NCI-H748 (cell line): ENCODE results near the gene LTA.

ENCODE experiments used
- DNase-seq: peaks from one replicate; lab custom pipeline; 2025; ENCODE audit not compliant: unreplicated experiment; lab: John Stamatoyannopoulos, UW

LTA gene

DNA sequence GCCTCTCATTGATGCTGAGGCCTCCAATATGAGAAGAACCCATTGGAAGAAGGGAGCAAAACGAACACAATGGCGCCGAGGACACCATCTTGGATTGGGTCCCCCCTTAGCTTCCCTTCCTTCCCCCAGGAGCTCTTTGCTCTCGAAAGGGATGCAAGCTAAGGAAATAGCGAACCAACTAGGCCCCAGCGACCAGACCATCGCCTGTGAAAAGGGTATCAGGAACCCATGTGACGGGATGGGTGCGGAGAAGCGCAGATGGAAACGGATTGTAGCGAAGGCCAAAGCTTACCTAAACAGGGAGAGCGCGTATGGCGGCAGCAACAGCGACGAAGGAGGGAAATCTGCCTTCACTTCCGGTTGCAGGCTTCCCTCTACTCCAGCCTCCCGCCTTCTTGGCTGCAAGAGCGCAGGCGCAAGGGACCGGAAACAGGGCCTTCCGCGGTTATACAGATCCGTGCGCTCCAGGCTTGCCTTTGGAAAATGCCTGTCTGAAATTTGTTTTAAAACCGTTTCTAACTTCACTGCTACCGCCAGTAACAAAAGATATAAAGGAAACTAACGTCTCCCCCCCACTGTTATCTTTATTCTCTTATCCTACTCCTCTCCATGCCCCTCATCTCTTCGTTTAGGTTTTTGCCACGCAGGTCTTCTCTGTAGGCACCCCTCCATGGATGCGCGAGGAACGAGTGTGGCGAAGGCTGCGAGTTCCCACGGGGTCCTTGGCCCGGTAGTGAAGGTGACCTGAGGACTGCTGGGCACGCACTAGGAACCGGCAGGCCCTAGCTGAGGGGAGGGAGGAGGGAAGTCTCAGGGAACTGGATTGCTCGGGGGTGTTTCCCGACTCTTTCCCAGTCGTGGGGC lies 30.2 kb upstream of the LTA start, which contains the start of gene DDX39B:
Gene DDX39B (minus strand): TSS at position 346 of the 864 bp plus-strand sequence. CDS start 1,471 bp downstream, outside the sequence.
- peak; percentile 99 for DNase-seq

DNA sequence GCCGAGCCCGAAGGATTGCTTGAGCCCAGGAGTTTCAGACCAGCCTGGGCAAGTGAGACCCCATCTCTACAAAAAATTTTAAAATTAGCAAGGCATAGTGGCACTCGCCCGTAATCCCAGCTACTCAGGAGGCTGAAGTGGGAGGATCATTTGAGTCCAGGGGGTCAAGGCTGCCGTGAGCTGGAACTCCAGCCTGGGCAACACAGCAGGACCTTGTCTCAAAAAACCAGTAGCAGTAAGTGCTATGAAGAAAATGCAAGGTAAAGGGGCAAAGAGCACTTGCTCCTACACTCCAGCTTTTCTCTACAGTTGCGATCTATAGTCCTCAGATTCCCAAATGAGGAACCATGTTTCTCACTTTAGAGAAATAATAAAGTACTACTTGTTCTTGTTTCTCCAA lies 28.4 kb upstream of the LTA start:
- no peak for DNase-seq

DNA sequence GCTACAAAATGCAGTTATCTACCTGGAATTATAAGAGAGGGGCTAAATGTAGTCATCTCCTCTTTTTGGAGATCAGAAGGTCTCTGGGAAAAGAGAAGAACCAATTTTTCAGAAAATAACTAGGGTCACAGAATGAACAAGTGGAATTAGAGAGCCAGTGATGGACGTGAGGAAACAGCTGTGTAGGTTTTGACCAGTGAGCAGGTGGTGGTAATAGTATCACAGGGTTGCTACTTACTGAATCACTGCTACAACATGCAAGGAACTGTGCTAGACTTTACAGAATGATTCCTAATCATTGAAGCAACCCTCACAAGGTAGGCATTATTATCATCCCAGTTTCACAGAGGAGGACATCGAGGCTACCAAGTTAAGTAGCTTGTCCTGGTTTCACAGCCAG lies 27.4 kb upstream of the LTA start:
- DNase-seq: no peak

DNA sequence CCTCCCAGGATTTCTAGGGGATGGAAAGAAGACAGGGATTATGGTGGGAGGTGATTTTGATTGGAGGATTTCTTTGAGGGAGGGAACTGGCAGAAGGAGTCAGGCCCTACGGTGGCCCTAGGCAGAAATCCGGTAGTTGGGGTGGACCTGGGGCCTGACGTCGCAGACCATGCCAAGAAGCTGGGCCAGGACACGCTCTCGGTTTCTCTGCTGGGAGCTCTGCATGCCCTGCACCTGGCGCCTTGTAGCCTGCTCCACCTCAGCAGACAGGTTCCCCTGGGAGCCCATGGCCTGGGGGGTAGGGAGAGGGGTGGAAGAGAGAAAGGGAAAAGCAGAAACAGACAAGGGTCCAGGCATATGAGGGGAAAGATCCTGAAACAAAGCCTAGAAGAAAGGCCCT lies 26.8 kb upstream of the LTA start:
- DNase-seq: no peak

DNA sequence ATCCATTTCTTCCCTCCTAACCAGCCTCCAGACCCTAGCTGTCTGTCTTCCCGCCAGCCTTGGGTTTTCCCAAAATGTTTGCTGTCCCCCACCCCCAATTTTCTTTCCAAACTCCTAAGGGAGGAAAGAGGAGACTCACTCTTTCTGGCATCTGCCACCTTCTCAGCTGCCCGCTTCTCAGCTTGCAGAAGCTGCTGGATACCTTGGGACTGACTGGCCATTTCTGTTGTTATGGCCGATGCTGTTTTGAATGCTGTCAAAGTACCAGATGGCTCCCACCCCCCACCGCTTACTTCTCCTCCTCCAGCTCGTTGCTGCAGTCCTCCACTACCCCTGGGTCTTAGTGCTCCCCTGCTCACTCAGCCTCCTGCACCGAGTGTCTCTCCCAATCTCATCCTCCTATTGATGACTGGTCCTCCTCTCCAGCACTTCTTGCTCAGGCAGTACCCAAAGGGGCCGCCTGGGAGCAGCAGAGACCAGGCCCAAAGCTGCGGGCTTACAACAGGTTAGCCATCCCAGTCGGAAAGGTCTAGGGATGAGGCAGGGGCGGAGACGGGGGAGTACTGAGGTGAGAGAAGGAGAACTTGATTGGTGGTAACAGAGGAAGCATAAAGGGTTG lies 25.6 kb upstream of the LTA start, which contains the start of gene ATP6V1G2:
Gene ATP6V1G2 (minus strand): TSS at position 270 of the 619 bp plus-strand sequence. CDS start 49 bp downstream, at position 221.
- peak; percentile 99 for DNase-seq

DNA sequence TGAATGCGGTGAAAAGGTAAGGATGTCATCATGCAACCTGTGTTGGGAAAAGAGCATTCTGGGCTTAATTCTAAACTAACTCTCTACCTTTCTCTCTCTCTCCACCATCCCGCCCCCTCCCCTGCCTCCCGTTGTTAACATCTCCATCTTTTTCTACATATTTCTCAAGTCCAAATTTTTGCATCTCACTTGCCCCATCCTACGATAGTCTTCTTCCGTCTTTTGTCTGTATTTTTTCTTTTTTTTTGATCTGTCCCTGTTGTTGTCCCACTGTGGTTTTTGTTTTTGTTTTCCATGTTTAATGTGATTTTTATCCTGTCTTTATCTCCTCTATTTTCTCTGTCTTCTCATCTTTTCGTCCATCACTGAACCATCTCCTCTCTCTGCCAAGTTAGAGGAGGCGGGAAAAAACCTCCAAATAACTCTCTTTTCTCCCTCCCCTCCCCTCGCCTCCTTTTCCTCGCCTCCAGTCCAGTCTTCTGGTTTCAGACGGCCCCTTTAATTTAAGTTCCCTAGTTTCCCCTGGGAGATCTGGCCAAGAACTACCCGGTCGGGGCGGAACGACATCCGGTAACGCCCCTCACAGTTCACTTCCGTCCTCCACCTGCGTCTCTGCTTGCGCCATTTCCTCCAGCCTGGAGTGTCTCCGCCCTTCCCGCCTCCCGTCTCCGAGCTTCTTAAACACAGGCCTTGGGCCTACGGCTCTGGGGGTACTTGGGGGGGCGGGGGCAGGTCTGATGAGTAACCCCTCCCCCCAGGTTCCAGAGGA lies 24.9 kb upstream of the LTA start, which contains the start of gene NFKBIL1:
Gene NFKBIL1 (plus strand): TSS at position 651 of the 769 bp plus-strand sequence. CDS start 87 bp downstream, at position 738.
- peak; percentile 99 for DNase-seq

DNA sequence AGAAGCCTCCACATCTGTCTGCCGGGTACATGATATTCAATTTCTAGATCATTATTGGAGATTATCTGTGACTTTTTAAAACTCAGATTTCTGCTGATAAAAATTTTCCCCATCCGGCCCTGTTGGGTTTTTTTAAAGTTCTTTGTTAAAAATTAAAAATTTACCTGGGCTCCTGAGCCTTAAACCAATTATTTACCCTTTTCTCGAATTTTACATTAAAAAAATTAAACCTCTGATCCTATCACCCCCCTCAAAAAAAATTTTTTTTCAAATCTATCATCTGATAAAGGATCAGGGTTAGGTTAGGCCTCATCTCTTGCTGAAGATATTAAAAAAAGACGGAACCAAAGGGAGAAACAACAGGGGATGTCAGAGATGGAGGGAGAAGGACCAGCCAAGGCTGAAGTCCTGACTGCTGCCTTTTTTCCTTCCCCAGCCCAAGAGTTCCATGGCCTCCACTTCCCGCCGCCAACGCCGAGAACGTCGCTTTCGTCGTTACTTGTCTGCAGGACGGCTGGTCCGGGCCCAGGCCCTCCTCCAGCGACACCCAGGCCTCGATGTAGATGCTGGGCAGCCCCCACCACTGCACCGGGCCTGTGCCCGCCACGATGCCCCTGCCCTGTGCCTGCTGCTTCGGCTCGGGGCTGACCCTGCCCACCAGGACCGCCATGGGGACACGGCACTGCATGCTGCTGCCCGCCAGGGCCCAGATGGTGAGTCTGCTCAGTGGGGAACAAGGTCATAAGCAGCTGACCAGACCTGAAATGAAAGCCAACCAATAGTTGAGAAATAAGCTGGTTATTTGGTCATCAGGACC lies 24.2 kb upstream of the LTA start:
- no peak for DNase-seq

DNA sequence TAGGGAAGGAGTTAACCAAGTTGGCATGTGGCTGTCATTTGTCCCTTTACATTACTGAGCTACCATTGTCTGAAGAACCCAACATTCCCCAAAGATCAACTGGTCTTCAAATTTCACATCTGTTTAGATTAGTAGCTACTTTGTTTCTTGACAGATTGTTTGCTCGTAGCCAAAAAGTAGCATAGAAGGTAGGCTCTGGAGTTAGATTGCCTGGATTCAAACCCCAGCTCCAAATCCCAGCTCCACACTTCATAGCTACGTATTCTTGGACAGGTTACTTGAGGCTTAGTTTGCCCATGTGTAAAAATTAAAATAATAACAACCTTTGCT lies 23.6 kb upstream of the LTA start:
- no peak for DNase-seq

DNA sequence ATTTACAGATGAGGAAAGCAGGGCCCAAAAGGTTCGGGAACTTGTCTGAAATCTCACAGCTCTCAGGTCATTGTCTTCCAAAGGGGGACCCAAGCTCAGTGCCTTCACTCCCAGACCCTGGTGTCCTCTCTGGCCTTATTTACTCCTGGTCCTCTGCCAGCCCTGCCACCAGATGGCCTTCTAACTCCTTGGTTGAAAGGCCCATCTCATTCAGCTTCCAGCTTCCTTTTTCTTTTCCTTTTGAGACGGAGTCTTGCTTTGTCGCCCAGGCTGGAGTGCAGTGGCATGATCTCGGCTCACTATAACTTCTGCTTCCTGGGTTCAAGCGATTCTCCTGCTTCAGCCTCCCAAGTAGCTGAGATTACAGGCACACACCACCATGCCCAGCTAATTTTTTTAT lies 20.7 kb upstream of the LTA start:
- DNase-seq: peak; percentile 33

DNA sequence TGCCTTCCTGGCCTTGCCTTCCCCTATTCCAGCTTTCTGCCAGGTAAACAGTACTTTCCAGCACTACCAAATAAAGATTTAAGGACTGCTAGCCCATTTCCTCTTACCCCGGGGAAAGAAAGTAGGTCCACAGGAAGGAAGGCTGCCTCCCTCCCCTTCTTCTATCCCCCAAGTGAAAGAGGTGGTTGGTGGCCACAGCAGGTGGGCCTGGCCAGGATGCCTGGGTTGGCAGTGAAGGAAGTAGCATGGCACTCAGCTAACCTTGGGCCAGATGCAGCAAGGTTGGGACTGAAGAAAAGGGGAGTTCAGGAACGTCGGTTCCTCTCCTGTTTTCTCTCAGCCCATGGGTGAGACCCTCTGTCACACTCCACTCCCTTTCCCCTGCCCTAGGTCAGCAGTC lies 15.8 kb upstream of the LTA start:
- no peak for DNase-seq

DNA sequence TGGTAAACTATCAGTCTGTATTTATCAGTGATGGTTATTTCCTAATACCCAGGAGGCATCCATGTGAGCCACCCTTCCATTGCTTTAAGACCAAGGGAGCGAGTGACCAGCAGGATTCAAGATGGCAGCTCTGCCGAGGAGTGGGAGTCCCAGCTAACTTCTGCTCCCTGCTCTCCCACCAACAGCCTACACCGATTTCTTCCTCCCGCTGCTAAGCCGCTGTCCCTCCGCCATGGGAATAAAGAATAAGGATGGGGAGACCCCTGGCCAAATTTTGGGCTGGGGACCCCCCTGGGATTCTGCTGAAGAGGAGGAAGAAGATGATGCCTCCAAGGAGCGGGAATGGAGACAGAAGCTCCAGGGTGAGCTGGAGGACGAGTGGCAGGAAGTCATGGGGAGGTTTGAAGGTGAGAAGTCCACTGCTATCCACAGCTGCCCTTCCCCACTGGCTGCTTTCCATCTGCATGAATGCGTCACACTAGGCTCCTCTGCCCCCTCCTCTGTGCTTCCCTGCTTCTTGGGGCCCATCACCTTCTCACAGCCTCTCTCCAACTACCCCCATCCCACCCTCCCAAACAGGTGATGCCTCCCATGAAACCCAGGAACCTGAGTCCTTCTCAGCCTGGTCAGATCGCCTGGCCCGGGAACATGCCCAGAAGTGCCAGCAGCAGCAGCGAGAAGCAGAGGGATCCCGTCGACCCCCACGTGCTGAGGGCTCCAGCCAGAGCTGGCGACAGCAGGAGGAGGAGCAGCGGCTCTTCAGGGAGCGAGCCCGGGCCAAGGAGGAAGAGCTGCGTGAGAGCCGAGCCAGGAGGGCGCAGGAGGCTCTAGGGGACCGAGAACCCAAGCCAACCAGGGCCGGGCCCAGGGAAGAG lies 14.4 kb upstream of the LTA start:
- no peak for DNase-seq

DNA sequence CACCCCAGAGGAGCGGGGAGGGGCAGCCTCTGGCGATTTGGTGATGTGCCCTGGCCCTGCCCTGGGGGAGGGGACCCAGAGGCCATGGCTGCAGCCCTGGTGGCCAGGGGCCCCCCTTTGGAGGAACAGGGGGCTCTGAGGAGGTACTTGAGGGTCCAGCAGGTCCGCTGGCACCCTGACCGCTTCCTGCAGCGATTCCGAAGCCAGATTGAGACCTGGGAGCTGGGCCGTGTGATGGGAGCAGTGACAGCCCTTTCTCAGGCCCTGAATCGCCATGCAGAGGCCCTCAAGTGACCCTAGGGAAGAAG lies 13.8 kb upstream of the LTA start:
- no peak for DNase-seq

DNA sequence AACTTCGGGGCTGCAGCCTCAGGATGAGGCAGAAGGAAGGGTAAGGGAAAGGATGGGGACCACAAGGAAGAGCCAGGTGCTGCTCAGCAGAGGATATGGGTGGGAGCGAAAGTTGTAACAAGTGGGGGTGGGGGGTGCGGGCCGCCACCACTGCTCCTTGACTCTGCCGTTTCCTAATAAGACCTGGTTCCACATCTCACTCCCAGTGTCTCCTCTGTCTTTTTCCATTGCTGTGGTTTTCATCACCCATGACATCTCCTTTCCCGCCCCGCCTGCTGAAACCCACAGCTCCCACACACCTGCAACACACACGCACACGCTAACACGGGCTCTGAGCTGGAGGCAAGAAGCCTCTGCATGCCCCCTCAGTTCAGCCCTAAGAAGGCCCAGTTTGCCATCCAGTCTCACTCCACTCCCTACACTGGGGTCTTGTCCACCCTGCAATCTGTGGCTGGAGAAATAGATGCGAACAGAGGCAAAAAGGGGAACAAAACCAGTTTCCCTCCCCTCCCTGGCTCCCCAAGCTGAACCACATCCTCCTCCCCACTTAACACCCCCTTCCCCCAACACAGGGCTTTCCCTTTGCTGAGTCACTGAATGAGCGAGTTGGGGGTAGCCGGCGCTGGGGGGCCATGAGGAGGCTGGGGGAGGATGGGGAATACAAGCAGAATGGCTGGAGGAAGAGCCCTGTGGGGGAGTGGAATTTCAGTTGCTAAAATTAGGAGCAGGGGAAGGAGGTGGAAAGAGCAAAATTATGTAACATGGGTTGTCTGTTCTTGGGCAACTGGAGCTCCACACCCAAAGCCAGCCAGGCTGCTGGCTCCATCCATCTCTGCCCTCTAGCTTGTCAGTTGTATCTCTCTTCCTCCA lies 13.2 kb upstream of the LTA start:
- DNase-seq: no peak

DNA sequence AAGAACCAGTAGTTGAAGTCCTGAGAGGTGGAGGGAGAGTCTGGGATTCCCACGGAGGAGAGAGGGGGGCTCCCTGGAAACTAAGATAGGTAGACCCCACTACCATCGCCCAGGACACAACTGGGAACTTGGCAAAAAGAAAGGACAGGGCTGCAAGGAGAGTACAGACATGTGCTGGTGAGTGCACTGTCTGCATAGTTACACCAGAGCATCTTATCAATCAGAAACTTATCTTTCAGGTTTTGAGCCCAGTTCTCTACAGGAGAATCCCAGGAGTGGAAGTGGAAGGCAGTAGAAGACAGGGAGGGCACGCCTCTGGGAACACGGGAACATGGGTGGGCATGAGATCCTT lies 12.5 kb upstream of the LTA start:
- no peak for DNase-seq

DNA sequence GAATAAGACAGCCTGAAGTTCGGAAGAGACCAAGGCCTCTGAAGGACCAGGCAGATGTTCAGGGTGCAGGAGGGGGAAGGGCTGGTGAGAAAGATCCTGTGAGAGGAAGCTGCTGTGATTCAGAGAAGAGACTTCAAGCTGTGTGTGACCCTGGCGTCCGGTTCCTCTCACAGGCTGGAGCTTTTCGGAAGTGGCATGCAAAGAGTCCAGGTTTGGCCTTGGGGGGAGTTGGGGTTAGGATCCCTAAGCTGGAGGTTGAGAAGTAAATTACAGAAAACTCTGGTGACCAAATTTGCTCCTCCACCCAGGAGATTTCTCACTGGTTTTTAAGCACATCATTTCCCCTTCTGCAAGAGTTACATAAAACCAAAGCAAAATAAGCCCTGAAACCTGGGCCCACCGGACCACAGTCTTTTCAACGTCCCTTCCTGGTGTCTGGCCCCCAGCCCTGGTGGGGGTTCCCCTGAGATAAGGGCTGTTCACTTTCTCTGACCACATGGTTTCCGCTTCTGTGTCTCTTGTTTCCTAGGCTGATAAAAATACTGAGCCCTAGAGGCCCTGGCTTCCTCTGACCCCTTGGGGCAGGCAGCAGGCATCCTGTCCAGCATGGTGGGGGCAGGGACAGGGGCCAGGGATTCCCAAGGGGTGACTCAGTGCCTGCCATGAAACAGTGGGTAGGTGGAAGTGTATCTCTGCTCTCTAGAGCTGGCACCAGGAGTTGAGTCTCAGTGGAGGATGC lies 12.0 kb upstream of the LTA start:
- no peak for DNase-seq

DNA sequence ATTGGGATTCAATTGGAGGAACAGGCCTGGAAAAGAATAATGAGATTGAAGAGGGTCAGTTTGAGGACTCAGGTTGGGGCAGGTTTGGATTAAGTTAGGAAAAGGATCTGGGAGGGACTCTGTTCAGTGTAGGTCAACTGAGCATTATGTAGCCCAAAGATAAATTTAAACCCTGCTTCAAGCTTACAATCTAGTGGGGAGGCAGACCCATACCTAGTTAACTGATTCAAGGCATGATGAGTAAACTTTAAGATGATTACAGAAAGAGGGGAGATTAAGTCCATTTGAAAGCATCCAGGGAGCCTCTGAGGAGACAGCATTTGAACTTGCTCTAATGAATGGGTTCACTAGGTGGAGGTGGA lies 11.4 kb upstream of the LTA start:
- DNase-seq: no peak

DNA sequence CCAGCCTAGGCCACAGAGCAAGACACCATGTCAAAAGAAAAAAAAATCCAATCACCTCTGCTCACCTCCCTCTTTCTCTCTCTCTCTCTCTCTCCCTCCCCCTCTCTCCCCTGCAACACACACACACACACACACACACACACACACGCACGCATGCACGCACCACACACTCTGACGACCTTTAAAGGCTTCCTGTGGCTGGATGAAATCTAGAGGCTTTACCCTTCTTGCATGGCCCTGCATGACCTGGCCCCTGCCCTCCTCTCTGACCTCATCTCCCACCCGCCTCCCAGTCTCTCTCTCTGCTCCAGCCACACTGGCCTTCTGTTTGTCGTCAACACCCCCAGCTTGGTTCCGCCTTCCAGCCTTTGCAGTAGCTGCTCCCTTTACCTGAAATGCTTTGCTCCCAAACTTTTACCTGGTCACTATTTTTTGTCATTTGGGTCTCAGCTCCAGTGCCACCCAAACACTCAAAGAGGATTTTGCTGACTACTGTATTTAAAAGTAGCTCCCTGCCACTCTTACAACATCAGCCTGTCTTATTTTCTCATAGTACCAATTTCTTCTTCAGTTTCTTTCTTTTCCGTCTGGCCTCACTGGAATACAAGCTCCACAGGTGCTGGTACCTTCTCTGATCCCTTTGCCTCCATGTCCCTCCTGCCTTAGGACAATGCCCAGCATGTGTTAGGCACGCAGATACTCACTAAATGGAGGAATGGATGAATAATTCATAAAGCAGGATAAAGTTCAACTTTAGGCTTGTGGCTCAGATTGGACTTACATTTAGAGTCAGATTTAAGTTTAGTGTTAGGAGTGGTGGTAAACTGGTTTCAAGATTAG lies 4.3 kb upstream of the LTA start:
- DNase-seq: no peak

DNA sequence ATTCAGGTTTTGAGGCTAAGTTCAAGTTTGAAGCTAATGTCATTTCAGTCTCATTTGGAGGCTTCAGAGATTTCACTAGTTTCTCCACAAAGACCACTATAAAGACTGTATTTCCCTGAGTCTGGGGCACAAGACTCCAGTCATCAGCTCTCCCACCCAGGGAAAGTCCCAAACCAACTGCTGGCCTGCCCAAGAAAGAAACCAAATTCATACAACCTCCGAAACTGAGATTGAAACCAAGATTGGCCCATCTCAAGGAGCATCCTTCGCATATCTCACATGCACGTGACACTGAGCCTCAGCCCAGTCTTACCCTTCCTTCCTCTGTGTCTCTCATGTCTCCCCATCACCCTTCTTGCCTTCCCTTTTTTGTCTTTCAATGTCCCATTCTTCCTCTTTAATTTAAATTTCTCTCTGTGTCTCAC lies 3.5 kb upstream of the LTA start:
- DNase-seq: no peak
